ENCODE results near the gene FRS3.
A peak's percentile ranks its signal among the peaks of the same experiment; 100 is the strongest.
"Not testable (repeated sequence)": the region's sequence is repeated elsewhere in the genome, so short reads cannot be mapped to it uniquely, and the experiment has no call there.

The FRS3 gene, protein sequence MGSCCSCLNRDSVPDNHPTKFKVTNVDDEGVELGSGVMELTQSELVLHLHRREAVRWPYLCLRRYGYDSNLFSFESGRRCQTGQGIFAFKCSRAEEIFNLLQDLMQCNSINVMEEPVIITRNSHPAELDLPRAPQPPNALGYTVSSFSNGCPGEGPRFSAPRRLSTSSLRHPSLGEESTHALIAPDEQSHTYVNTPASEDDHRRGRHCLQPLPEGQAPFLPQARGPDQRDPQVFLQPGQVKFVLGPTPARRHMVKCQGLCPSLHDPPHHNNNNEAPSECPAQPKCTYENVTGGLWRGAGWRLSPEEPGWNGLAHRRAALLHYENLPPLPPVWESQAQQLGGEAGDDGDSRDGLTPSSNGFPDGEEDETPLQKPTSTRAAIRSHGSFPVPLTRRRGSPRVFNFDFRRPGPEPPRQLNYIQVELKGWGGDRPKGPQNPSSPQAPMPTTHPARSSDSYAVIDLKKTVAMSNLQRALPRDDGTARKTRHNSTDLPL

DNA sequence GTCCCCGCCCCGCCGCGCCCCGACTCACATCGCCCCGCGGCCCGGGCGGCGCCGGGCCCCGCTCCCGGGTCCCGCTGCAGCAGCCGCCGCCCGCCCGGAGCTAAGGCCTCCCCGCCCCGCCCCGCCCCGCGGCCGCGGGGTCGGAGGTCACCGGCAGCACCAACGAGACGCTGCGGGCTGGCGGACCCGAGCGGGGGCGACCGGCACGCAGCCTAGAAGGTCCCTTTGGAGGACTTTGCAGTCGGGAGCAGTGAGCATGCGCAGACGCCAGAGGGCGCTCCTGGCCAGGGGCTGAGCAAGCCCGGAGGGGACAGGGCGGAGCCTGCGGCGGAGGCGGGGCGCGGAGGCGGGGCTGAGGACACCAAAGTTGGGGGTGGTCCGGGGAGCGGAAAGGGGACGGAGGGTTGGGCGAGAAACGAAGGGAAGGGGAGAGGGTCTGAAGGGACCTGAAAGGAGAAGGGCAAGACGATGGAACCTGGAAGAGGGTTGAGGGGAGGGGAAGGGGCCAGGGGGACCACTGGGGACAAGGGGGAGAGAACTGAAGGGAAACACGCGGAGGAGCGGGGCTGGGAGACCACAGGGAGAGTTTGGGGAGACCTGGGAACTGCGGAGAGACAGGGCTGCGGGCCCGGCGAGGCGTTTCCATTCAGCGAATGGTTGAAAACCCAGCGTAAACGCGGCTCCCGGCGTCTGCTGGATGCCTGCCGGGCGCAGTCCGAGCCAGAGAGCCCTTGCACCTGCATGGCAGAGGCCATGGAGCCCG, at the start of gene FRS3:
FRS3 (minus strand) TSS at position 113 of the 763 bp plus-strand sequence. CDS start 2,913 bp downstream, outside the sequence.
- peak; percentile 96 for DNase-seq

DNA sequence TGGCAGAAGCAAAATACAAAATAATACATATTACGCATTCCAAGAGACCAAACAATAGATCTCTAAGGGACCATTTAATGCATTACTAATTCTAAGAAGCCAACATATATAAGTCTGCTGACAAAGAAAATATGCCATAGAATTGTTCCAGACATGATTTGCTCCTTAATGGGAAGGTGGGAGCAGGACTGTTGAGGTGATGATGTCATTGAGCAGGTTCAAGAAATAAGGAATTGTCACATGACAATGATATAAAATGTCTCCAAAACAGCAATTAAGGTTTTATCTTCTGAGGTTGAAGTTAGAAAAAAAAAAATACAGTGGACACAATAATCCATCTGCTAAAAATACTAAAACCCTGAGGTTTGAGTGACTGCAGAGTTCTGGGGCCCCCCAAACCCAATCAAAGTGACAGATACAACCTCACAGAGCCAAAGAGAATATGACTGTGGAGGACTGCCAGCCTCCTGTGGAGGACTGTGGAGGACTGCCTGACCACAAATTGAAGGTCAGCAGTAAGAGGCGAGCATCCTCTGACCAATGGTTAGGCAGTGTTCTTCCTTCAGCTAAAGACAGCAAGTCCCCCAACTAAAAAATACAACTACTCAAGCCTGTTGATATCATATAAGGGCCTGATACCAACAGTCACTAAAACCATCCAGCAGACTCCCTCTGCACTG, 46.8 kb upstream of the FRS3 start:
- no peak for DNase-seq

DNA sequence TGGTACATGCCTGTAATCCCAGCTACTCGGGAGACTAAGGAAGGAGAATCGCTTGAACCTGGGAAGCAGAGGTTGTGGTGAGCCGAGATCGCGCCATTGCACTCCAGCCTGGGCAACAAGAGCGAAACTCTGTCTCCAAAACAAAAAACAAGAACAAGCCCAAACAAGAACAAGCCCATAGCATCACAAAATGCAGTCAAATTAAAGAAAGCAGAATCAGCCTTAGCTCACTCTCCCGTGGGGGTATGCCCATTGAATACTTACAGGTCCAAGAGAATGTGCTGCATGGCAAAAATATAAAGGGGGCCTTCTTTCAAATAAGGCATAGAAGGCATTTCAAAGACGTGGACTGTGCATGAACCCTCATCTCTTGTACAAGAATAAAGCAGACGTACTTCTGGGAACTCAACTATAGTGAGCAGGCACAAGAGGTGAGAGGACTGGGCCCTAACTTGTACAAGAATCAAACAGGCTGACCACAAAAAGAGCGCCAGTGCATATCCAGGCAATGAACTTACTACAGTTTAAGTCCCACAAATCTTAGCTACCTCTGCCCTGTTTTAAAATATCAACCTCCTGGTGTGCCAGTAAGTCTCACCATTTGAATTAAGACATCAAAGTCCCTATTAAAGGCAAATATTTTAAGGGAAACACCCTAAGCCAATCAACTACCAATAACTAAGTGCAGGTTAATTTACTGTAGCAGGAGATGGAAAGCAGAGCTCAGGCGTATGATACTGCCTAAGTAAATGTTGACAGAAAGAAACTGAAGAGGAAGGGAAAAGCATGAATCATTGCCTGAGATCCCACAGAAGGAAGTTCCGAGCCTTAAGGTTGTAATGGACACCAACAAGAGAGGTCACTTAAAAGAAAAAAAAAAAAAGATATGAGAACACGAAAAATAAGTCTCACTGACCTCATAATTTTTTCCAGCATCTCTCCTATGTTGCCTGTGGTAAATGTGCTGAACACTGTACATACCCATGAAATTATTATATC, 45.2 kb upstream of the FRS3 start:
- DNase-seq = no peak

DNA sequence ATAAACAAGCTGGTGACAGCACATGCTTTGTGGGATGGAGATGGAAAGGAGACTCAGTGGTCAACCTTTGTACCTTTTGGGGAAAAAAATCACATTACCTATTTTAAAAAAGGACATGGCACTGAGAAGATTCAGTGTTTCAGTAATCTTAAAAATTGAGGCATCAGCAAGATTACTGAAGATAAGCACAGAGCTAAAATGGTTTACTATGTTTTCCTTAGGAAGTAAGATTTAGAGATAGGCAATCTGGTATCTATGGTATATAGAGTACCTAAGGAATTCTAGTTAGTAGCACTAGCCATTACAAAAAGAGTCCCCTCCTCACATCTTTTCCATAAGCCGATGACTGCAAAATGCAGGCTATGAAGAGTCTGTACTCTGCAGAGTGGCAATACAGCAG, 43.5 kb upstream of the FRS3 start:
- DNase-seq = no peak

DNA sequence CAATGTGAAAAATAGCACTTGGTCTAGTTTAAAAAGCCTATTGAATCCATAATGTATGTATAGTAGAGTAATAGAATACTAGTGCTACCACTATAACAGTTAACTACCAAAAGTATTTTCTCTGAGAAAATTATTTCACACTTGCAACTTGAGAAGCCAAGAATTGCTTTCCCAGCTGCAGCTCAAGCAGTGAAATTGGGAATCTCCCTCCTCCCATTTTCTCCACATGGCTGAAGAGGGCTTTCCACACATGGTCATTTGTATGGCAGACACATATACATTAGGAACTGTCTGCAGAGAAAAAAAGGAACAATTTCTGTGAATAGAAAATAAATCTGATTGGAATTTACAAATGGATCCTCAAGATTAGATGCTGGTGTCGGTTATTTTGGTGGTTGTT, 42.3 kb upstream of the FRS3 start:
- DNase-seq = no peak

DNA sequence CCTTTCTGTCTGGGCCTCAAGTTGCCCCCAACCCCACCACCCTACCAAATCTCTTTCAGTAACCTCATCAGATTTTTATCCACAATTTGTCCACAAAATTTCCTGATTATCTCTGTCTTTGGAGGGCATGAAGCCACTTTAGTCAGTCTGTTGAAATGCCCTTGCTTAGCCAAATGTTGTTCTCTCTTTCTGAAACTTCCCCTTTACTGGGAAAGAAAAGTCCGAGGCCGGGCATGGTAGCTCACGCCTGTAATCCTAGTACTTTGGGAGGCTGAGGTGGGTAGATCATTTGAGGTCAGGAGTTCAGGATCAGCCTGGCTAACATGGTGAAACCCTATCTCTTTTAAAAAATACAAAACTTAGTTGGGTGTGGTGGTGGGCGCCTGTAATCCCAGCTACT, 41.6 kb upstream of the FRS3 start:
- no peak for DNase-seq

DNA sequence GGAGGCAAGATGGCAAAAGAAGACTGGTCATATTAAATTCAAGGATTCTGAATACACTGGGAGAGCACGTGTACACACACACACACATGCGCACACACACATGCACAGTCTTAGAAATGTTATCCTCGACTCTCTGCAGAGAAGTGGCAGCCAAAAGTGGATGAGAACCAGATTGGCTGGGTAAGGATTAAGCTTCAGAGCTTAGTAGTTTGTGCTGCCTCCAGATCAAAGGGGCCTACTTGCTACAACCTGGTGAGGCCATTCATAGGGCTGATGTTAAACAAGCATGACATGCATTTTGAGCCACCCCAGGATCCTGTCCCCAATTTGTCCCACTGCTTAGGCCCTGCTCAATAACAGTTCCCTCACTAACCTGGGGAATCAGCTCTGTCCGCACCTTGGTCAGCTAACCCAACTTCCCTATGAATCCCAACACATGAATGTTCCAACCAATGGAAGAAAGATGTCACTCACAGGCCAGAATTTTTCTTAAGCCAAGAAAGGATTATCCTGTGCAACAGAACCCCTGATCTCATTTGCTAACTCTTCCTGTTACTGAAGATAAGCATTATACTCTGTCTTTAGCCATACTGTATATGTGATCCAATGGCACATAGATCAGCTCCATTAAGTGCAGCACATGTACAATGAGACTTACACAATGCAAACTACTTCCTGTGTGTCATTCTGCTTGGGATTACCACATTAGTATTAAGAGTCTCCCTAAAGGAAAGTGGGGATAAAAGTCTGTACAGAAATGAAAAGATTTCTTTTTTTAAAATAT, 38.8 kb upstream of the FRS3 start:
- no peak for DNase-seq

DNA sequence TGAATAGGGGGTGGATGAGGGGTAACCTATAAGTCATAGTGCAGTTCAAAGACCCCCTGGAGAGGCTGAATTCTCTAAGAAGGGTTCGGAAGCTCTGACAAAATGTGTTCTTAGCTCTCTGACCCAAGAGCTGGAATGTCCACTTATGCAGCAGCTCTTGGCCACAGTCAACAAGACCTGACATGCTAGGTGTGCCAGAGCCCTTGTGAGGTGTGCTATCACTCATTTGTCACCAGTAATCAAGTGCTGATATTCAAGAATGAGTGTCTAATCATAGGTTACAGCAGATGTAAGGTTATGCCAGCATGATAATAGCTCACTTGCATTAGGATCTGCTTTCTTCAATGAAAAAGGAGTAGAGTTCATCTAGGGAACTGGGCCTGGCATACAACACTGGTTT, 35.9 kb upstream of the FRS3 start:
- no peak for DNase-seq

DNA sequence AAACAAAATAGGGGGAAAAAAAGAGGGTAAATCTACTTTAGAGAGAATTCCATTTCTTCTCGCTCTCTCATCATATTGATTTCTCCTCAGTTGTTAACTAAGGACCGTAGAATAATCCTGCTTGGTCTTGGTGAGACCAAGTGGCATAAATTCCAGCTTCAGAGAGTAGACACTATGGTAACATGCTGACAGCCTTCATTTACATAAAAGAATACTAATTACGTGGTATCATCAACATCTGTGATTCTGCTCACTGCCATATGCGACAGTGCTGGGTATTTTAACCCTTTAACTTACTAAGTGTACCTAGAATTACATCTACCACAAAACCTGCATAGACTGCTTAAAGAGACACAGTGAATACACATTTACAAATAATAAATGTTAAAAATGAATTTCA, 34.9 kb upstream of the FRS3 start:
- no peak for DNase-seq

DNA sequence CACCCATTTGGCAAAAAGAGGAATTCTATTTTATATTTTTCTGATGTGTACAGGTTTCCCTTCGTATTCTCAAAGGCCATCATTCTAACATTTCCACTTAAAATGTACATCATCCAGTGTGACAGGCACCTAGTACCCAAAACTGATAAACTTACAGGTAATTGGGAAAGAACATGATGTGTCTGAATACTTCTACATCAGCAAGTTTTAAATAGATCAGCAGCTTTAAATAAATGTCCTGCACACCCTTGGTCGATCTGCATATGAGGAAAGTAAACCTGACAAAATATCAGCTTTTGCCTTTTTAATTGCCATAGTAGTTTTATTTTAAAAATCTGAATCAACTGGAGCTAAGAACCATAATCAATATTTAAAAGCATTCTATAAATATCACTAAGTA, 34.3 kb upstream of the FRS3 start:
- DNase-seq = no peak

DNA sequence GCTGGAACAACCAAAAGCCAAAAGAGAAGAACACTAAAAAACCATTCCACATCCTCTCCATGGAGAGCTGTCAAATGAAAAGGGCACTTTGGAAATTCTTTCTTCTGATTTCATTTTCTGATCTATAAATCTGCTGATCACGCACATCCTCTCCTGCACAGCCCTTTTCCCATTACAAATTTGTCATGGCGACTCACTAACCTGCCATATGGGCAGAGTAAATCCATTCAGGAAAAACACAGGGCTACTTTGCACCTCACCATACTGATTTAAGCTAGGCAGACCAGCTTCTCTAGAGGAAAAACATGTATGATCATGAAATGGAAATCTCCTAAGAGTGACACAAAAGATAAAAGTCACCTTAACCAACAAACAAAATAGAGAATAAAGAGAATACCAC, 33.8 kb upstream of the FRS3 start:
- no peak for DNase-seq

DNA sequence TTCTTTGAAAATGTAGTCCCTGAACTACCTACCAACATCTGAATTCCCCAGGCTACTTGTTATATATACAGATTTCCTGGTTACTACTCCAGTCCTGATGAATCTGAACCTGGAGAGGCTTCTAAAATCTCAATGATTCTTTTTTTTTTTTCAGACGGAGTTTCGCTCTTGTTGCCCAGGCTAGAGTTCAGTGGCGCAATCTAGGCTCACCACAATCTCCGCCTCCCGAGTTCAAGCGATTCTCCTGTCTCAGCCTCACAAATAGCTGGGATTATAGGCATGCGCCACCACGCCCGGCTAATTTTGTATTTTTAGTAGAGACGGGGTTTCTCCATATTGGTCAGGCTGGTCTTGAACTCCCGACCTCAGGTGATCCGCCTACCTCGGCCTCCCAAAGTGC, 32.2 kb upstream of the FRS3 start:
- not testable (repeated sequence) for DNase-seq

DNA sequence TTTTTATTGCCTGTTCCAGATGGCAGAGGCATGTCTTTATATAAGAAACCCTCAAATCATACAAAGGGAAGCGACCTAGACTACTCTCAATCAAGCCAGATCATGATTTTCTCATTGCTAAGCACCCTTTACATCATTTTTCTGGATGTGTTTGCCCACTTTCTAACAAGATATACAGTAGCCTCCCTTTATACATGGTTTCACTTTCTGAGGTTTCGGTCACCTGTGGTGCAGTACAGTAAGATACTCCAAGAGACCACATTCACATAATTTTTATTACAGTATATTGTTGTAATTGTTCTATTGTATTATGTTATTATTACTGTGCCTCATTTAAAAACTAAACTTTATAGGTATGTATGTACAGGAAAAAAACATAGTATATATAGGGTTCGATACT, 31.4 kb upstream of the FRS3 start:
- DNase-seq = peak; percentile 28

DNA sequence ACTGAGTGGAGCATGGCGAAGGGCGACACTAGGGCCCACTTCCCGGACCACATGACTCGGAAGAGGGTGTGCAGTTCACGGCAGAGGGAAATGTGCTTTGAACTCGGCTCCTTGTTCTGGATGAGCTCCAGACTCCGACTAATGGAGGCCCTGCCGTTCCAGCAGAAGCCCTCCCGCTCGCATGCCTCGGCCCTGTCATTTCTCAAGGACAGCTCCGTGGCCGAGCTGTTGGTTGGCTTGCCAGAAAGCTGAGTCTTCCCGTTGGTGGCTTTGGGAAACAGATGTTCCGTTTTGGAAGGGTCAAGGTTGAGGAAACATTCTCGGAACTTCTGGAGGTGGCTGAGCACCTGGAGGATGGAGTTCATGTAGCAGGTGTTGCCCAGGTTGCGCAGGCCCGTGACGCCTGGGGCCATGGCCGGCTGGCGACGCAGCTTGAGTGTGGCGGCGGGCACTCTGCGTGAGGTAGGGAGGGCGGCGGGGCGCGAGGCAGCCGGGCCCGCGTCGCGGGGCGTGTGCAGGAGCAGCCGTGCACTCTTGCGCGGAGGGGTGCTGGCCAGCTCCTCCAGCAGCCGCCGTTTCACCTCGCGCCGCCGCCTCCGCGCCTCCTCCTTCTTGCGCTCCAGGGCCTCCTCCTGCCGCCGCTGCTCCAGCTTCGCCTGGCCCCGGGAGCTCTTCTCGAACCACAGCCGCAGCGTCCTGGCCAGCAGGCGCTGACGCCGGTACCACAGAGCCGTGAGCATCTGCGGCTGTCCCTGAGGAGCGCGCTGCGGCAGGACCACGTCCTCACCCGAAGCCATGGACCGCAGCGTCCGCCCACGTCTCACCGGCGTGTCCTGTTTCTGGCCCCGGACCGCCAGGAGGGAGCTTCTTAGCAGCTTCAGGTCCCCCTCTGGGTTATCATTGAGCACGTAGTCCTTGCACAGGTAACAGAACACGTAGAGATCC, 26.4 kb upstream of the FRS3 start:
- DNase-seq = no peak

DNA sequence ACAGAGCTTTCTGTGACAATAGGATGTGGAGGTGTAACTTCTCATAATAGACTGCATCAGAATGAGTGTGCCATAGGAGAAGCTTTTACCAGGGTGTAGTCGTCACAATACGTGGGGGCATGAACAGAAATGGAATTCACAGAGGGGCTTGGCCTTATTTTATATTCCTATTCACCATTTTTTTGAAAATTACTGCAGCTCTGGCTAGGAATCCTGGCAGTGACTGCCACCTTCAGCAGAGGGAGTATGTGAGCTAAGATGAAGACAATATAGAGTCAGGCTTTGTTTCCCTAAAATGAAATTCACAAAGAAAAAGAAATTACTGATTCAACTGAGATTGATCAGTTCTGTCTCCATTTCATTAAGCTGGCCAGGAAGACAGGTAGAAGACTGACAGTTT, 21.7 kb upstream of the FRS3 start:
- DNase-seq = no peak

DNA sequence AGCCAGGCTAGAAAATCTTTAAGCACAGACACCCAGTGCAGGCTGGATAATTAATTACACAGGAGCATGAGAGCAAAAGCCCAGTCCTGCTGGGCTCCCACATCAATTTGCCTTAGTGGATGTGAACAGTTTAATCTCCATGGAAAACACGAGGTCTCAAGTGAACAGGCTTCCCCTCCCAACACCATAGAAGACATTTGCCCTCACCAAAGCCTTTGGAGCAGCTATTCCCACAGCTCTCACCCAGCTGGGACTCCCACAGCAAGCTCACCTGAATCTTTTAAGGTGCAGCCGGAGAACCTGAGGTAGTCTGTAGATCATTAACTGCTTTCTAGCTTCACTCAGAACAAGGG, 19.8 kb upstream of the FRS3 start:
- no peak for DNase-seq

DNA sequence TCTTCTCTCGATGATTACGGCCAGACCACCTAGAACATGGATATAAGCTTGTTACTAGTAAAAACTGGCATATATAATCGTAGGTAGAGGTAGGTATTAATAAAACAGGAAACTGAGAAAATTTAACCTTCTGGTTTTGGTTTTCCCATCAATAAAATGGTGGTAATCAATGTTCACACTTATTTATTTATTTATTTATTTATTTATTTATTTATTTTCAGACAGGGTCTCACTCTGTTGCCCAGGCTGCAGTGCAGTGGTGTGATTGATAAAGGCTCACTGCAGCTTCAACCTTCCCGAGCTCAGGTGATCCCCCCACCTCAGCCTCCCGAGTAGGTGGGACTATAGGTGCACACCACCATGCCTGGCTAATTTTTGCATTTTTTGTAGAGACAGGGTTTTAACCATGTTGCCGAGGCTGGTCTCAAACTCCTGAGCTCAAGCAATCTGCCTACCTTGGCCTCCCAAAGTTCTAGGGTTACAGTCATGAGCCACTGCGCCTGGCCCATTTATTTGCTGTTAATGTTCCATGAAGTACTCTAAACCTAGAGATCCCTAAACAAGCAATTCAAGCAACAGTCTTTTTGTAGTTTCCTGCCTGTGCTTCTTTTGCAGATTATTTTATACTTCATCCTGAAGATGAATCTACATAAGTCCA, 19.3 kb upstream of the FRS3 start:
- no peak for DNase-seq

DNA sequence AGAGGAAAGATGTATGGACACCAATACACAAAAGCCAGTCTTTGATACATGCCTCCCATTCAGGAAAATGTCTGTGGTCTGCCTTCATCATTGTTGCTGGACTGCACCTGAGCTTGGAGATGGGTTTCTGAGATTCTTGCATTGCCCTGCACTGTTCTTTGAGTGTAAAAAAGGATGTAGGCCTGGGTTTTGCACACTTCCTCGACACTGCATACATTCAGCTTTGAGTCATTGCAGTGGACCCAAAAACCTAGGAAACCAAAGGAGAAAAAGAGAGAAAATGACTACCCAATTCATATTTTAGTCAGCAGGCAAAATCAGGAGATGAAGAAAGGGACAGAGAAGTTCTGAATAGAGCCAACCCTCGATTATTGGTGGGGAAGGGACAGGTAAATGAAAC, 16.8 kb upstream of the FRS3 start:
- DNase-seq = no peak

DNA sequence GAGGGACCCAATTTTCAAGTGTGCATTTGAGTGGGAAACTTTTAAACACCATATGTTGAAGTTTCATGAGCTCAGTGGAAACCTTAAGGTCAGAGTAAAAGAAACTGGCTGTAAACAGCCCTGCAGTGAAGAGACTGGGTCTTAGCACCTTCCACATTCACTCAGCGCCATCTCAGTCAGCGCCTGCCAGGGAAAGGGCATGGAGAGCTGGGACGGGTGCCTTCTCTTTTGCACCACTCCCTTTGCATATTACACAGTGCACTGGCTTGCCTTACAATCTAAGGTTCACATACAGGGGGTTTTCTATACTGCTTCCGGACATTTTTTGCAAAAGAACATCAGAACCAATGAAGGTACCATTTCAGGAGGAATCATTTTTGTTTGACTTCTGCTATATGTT, 12.3 kb upstream of the FRS3 start:
- no peak for DNase-seq

DNA sequence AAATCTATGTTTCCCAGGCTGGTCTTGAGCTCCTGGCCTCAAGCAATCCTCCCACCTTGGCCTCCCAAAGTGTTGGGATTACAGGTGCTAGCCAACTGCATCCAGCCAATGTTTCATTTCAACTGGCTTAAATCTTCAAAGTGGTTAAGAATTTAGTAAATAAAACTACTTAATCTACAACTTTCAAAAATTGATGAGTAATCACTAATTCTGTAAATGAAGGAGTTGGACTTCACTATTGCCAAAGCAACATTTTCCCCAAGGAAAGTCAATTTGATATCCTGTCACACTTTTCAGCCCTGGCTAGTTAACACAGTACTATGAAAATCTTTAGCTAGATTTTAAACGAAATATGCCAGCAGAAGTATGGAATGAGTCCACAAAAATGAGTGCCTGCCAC, 11.6 kb upstream of the FRS3 start:
- DNase-seq = no peak

Data from RPMI8226 (cell line).